Naive thymus-derived CD8-positive, alpha-beta T cell (primary cell): ENCODE data around the gene ULK3. TPM values are rescaled to one million over a fixed set of nuclear protein-coding genes. Genes with fewer than 3 reads are reported as not detected.

ENCODE experiments used
- ATAC-seq, 2 donors: fragments of 150-1000 bp; cut with Tn5 transposase in 1 of 2; sonication (Bioruptor Pico), chemical (Tn5 transposase) in 1 of 2; 1 replicate in 1 of 2; 2 replicates in 1 of 2; pipeline ENCODE4 v1.10.0; 2021; ENCODE audit warnings: mild to moderate bottlenecking in 2 of 2, moderate library complexity in 2 of 2
- POLR2A ChIA-PET: fragments of 350-600 bp; sonication (Branson Sonifier 250); formaldehyde crosslinking; loops from one replicate; lab custom pipeline; 2021; ENCODE audit warnings: antibody characterized with exemption; lab: Charles Lee
- DNase-seq, 10 donors: peaks; one replicate each; pipeline versions ENCODE4 v3.0.0 to v3.0.0-alpha.2; 2020 to 2022
- H3K27ac Mint-ChIP-seq, 10 donors: one replicate each; pipeline ENCODE4 v1.8.0; 2020 to 2022; ENCODE audit warnings: mild to moderate bottlenecking in 10 of 10, mixed read lengths in 10 of 10, moderate library complexity in 4 of 10, inconsistent platforms in 1 of 10
- H3K27me3 Mint-ChIP-seq, 5 donors: one replicate each; pipeline ENCODE4 v1.8.0; 2021 to 2022; ENCODE audit warnings: mixed read lengths in 5 of 5
- H3K36me3 Mint-ChIP-seq, 3 donors: one replicate each; pipeline ENCODE4 v1.8.0; 2020 to 2022; ENCODE audit warnings: mixed read lengths in 3 of 3, mild to moderate bottlenecking in 2 of 3, inconsistent platforms in 1 of 3
- H3K4me1 Mint-ChIP-seq, 4 donors: one replicate each; pipeline ENCODE4 v1.8.0; 2021 to 2022; ENCODE audit warnings: mixed read lengths in 4 of 4
- H3K4me3 Mint-ChIP-seq, 10 donors: one replicate each; pipeline ENCODE4 v1.8.0; 2020 to 2022; ENCODE audit warnings: mild to moderate bottlenecking in 10 of 10, mixed read lengths in 10 of 10, moderate library complexity in 6 of 10, inconsistent platforms in 1 of 10
- H3K9me3 Mint-ChIP-seq, 9 donors: one replicate each; pipeline ENCODE4 v1.8.0; 2020 to 2022; ENCODE audit warnings: mixed read lengths in 9 of 9, mild to moderate bottlenecking in 3 of 9, inconsistent platforms in 1 of 9, moderate library complexity in 1 of 9
- microRNA-seq: library from miRNA; unstranded; fragments of <30 nt; microRNA quantifications from one replicate; pipeline ENCODE4 v1.2.0, GENCODE V29; 2022; ENCODE audit warnings: borderline microRNAs expressed
- polyA plus RNA-seq, 3 donors: library from polyadenylated mRNA; unstranded; fragments of 300-500 nt; fragmentation: Illumina TruSeq; gene quantifications; one replicate each; pipeline ENCODE4 v1.2.3, GENCODE V29; 2021
- total RNA-seq, 8 experiments: library from RNA in 2 of 8; stranded (reverse) in 2 of 8; gene quantifications; one replicate each; pipeline ENCODE4 v1.2.3 and lab custom pipeline; 2021 to 2026

Gene ULK3
- total and polyA plus RNA-seq, 5 experiments from 2014 or later: 16.3 to 83.6 (median 32.2) TPM

DNA sequence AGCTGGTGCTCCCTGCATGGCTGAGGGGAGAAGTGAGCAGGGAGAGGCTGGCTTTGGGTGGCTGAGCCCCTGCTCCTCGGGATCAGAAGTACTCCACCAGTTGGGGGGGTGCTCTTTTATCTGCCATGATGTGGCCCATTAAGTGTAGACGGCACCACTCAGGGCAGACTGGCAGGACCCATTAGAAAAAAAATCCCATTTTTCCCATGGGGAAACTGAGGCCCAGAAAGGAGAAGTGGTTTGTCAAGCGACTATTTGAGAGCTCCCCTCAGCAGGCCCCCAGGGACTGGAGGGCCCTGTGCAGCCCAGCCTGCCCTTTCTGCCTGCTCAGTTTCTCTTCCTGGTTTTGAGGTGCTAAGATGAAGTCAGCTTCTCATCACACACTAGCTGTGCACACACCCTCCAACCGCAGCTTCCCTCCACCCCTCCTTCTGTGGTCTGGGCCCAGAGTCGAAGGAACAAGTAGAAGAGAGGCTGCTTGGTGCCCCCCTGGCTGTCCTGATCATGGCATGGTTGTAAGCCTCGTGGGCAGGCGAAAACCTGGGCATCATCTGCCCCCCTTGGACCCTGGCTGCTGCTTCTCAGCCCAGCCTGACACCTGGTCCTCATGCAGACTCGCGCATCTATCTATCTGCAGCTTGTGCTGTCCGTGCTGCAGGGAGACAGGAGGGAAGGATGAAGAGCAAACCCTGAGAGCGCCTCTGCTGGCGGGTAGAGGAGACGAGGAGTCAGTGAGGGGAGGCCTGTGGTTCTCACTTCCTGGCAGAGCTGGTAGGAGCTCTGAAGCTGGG is 55.5 kb downstream of the ULK3 start:
- no peaks in the 10 kb centered on the region for H3K27me3 Mint-ChIP-seq
- POLR2A ChIA-PET: interaction anchor here (0.8 to 32.7 kb wide), 16 partner anchors 5 to 412 kb away, joined by 3 to 1300 read pairs (median 6); partner anchors contain the start of genes ARID3B, CLK3, COX5A and CSK
- ATAC-seq: peak; percentile 73 to 82
- no peaks in the 10 kb centered on the region for H3K9me3 Mint-ChIP-seq
- peak overlapping the region; percentile 94 to 99 (median 98) for H3K27ac Mint-ChIP-seq
- peak overlapping the region; percentile 85 to 97 (median 93) for H3K4me3 Mint-ChIP-seq
- peaks cover 0 to 15% (median 0%) of the 10 kb centered on the region in 3 donors for H3K36me3 Mint-ChIP-seq
- DNase-seq: peak; percentile 71 to 99 (median 92)
- H3K4me1 Mint-ChIP-seq: peaks cover 46 to 84% (median 75%) of the 10 kb centered on the region in 4 donors

- ATAC-seq: no peak
Measured at GRCh38 chr15:74786551-74787165, 56.3 kb downstream of the ULK3 start.

More at GRCh38 chr15:74786551-74787165, 56.3 kb downstream of the ULK3 start:
- peaks cover 0 to 12% (median 0%) of the 10 kb centered on the region in 3 donors for H3K36me3 Mint-ChIP-seq
- H3K4me3 Mint-ChIP-seq: peak overlapping the region; percentile 85 to 97 (median 93)
- no peaks in the 10 kb centered on the region for H3K9me3 Mint-ChIP-seq
- peaks cover 41 to 76% (median 67%) of the 10 kb centered on the region in 4 donors for H3K4me1 Mint-ChIP-seq
- H3K27ac Mint-ChIP-seq: peak overlapping the region; percentile 94 to 99 (median 98)
- H3K27me3 Mint-ChIP-seq: no peaks in the 10 kb centered on the region
- no peak for DNase-seq
- POLR2A ChIA-PET: interaction anchor here (0.8 to 32.7 kb wide), 14 partner anchors 4 to 412 kb away, joined by 3 to 1300 read pairs (median 6); partner anchors contain the start of genes ARID3B, CLK3, COX5A and CSK

Small RNA genes within 50 kb of the gene (microRNA-seq; reads per million reads assigned to microRNA genes)
- not detected for gene MIR4513
- 3.8 reads per million, percentile 7 among the genes with 10 or more reads in this experiment for gene MIR6882

Other genes starting within 250 kb of the ULK3 start
- 100 to 1,000 TPM; 223 to 227 TPM for gene CLK3, start 227.3 kb downstream of the ULK3 start, total RNA-seq
- gene CLK3, start 227.3 kb downstream of the ULK3 start, polyA plus RNA-seq: 10 to 100 TPM; 49.0 to 92.8 (median 55.1) TPM
- 10 to 100 TPM; 38.6 to 41.2 TPM for gene EDC3, start 147.1 kb downstream of the ULK3 start, total RNA-seq
- 10 to 100 TPM; 29.3 to 35.2 (median 33.9) TPM for gene EDC3, start 147.1 kb downstream of the ULK3 start, polyA plus RNA-seq
- gene CYP1A1, start 117.6 kb downstream of the ULK3 start, total RNA-seq: under 1 TPM; 0.18 to 0.27 TPM
- gene CYP1A1, start 117.6 kb downstream of the ULK3 start, polyA plus RNA-seq: not detected
- not detected for gene CYP1A2, start 94.3 kb downstream of the ULK3 start, total RNA-seq
- not detected for gene CYP1A2, start 94.3 kb downstream of the ULK3 start, polyA plus RNA-seq
- gene CSK, start 61.1 kb downstream of the ULK3 start, total RNA-seq: 100 to 1,000 TPM; 220 TPM
- 100 to 1,000 TPM in 1 of 3 donors, 10 to 100 TPM in 2; 70.8 to 124 (median 79.8) TPM for gene CSK, start 61.1 kb downstream of the ULK3 start, polyA plus RNA-seq
- under 1 TPM; 0.57 to 0.80 TPM for gene LMAN1L, start 30.3 kb downstream of the ULK3 start, total RNA-seq
- gene LMAN1L, start 30.3 kb downstream of the ULK3 start, polyA plus RNA-seq: not detected
- under 1 TPM; 0.39 to 0.44 TPM for gene CPLX3, start 16.5 kb downstream of the ULK3 start, total RNA-seq
- not detected for gene CPLX3, start 16.5 kb downstream of the ULK3 start, polyA plus RNA-seq
- 100 to 1,000 TPM; 113 to 117 TPM for gene SCAMP2, start 30.2 kb upstream of the ULK3 start, total RNA-seq
- gene SCAMP2, start 30.2 kb upstream of the ULK3 start, polyA plus RNA-seq: 100 to 1,000 TPM; 109 to 121 (median 119) TPM
- 10 to 100 TPM; 74.3 to 77.4 TPM for gene MPI, start 46.9 kb upstream of the ULK3 start, total RNA-seq
- gene MPI, start 46.9 kb upstream of the ULK3 start, polyA plus RNA-seq: 10 to 100 TPM; 80.5 to 85.6 (median 85.3) TPM
- gene FAM219B, start 63.7 kb upstream of the ULK3 start, total RNA-seq: 10 to 100 TPM; 80.2 to 91.5 TPM
- gene FAM219B, start 63.7 kb upstream of the ULK3 start, polyA plus RNA-seq: 10 to 100 TPM; 18.8 to 22.3 (median 20.7) TPM
- gene COX5A, start 94.9 kb upstream of the ULK3 start, total RNA-seq: 10 to 100 TPM; 60.0 to 66.0 TPM
- 100 to 1,000 TPM; 268 to 362 (median 276) TPM for gene COX5A, start 94.9 kb upstream of the ULK3 start, polyA plus RNA-seq
- gene RPP25, start 113.6 kb upstream of the ULK3 start, total RNA-seq: 1 to 10 TPM; 3.8 to 4.1 TPM
- gene RPP25, start 113.6 kb upstream of the ULK3 start, polyA plus RNA-seq: 1 to 10 TPM; 2.8 to 4.3 (median 4.2) TPM
- gene SCAMP5, start 152.4 kb upstream of the ULK3 start, total RNA-seq: under 1 TPM; 0.23 to 0.36 TPM
- gene SCAMP5, start 152.4 kb upstream of the ULK3 start, polyA plus RNA-seq: under 1 TPM in 2 of 3 donors, not detected in 1; 0.09 to 0.19 TPM
- 10 to 100 TPM; 13.4 to 15.7 TPM for gene PPCDC, start 180.4 kb upstream of the ULK3 start, total RNA-seq
- 10 to 100 TPM; 12.0 to 16.7 (median 13.0) TPM for gene PPCDC, start 180.4 kb upstream of the ULK3 start, polyA plus RNA-seq